ENCODE measurements around the gene FBRSL1.

Gene FBRSL1

GRCh38 chr12:132529156-132529839 is 39.3 kb downstream of the FBRSL1 start:
- no peak for TF ChIP-seq CTCF (IDR thresholded peaks at IDR 0.05)

GRCh38 chr12:132529906-132530305 is 40.0 kb downstream of the FBRSL1 start:
- no peak for TF ChIP-seq CTCF (IDR thresholded peaks at IDR 0.05)

DNA sequence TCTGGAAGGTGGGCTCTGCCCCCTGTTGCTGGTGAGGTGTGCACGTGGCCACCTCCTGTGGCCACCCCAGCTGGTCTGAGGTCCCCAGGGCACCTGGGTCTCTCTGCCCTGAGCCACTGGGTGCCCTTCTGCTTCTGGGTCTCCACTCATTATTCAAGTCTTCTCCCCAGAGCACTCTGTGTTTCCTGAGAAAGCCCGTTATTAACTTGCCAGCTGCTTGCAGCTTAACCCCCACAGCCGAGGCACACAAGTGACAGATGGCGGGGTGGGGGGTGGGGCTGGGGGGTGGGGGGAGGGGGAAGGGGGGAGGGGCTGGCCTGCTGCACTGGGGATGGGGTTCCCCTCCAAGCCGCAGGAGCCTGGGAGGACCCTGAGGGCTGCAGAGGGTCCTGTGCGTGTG is 40.5 kb downstream of the FBRSL1 start:
- no peak for TF ChIP-seq CTCF (IDR thresholded peaks at IDR 0.05)

GRCh38 chr12:132530851-132531250 is 40.9 kb downstream of the FBRSL1 start:
- TF ChIP-seq CTCF (IDR thresholded peaks at IDR 0.05), result no peak

DNA sequence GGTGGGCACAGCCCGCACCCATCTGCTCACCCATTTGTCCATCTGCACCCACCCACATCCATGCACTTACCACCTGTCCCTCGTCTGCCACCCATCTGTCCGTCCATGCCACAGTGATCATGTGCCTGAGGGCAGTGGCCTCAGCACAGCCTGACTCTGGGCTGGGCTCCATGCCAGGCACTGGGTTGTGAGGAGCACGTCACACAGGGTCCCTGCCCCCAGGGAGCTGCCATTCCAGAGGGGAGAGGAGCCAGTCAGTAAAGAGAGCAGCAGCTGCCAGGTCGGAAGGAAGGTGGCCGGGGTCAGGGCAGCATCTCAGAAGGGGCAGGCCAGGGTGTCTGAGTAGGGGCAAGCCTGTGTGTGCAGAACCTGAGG is 43.6 kb downstream of the FBRSL1 start:
- no peak for TF ChIP-seq CTCF (IDR thresholded peaks at IDR 0.05)

GRCh38 chr12:132534076-132534475 is 44.1 kb downstream of the FBRSL1 start:
- no peak for TF ChIP-seq CTCF (IDR thresholded peaks at IDR 0.05)

- no peak for TF ChIP-seq CTCF (IDR thresholded peaks at IDR 0.05)
Observed at GRCh38 chr12:132535019-132535418, 45.1 kb downstream of the FBRSL1 start.
